ENCODE results near the gene LMBR1L.
"Not testable (repeated sequence)": the region's sequence is repeated elsewhere in the genome, so short reads cannot be mapped to it uniquely, and the experiment has no call there.

The LMBR1L gene

GRCh38 chr12:49110464-49111155 lies at the start of gene LMBR1L:
Gene LMBR1L (minus strand): TSS chr12:49110847. CDS start chr12:49110555, 292 bp downstream.
- peak; percentile 48 to 97 (median 88) for DNase-seq

GRCh38 chr12:49160399-49160798 lies 49.8 kb upstream of the LMBR1L start:
- DNase-seq = no peak

GRCh38 chr12:49154221-49154620 lies 43.6 kb upstream of the LMBR1L start:
- no peak for DNase-seq

- DNase-seq = no peak
Observed at GRCh38 chr12:49147384-49147783, 36.7 kb upstream of the LMBR1L start.

- DNase-seq = no peak
Observed at GRCh38 chr12:49146406-49146805, 35.8 kb upstream of the LMBR1L start.

GRCh38 chr12:49144384-49144783 lies 33.7 kb upstream of the LMBR1L start:
- DNase-seq = no peak

GRCh38 chr12:49138999-49139398 lies 28.4 kb upstream of the LMBR1L start:
- no peak for DNase-seq

GRCh38 chr12:49138587-49138986 lies 27.9 kb upstream of the LMBR1L start:
- DNase-seq = no peak

- no peak for DNase-seq
Observed at GRCh38 chr12:49137476-49137875, 26.8 kb upstream of the LMBR1L start.

- DNase-seq = not testable (repeated sequence)
Observed at GRCh38 chr12:49136997-49137396, 26.4 kb upstream of the LMBR1L start.

GRCh38 chr12:49133590-49133989 lies 22.9 kb upstream of the LMBR1L start:
- no peak for DNase-seq

- DNase-seq = peak in 1 of 14 donors; percentile 58
Observed at GRCh38 chr12:49133014-49133413, 22.4 kb upstream of the LMBR1L start.

- peak in 1 of 14 donors; percentile 46 for DNase-seq
Observed at GRCh38 chr12:49131894-49132461, 21.3 kb upstream of the LMBR1L start.

GRCh38 chr12:49131051-49131893 lies 20.6 kb upstream of the LMBR1L start, which contains the start of gene TUBA1B:
Gene TUBA1B (minus strand): TSS chr12:49131395. CDS start chr12:49131300, 95 bp downstream.
- peak; percentile 22 to 91 (median 82) for DNase-seq

- DNase-seq = peak; percentile 34 to 91 (median 85)
Observed at GRCh38 chr12:49130151-49131050, 19.8 kb upstream of the LMBR1L start.

GRCh38 chr12:49129332-49130150 lies 18.9 kb upstream of the LMBR1L start:
- peak in 1 of 14 donors; percentile 28 for DNase-seq

GRCh38 chr12:49127971-49128370 lies 17.3 kb upstream of the LMBR1L start:
- not testable (repeated sequence) for DNase-seq

- no peak for DNase-seq
Observed at GRCh38 chr12:49126852-49127763, 16.5 kb upstream of the LMBR1L start.

GRCh38 chr12:49121047-49121696 lies 10.5 kb upstream of the LMBR1L start:
- DNase-seq = peak in 7 of 14 donors; percentile 6 to 44 (median 19)

Measured in C1 segment of cervical spinal cord (tissue), 14 donors.